Esophagus squamous epithelium (tissue), 5 donors: Measurements from ENCODE around the gene LRRC41. TPM values are rescaled to one million over a fixed set of nuclear protein-coding genes. Genes with fewer than 3 reads are reported as not detected.
"Not testable (repeated sequence)": the region's sequence is repeated elsewhere in the genome, so short reads cannot be mapped to it uniquely, and the experiment has no call there.

Experiments
- DNase-seq: peaks from one replicate; lab custom pipeline; 2025; lab: John Stamatoyannopoulos, UW
- H3K27ac ChIP-seq, 4 donors: fragments of 200-600 bp; sonication (generic); one replicate each; pipeline ENCODE4 v1.5.1; 2016 to 2019; ENCODE audit warnings: mild to moderate bottlenecking in 1 of 4
- H3K27me3 ChIP-seq, 4 donors: fragments of 200-600 bp; sonication (generic); 1 replicate in 3 of 4; 2 replicates in 1 of 4; pipeline versions ENCODE4 v1.5.1 to v1.6.0; 2017 to 2021; ENCODE audit warnings: antibody characterized with exemption in 1 of 4
- H3K36me3 ChIP-seq, 3 donors: fragments of 200-600 bp; sonication (generic); one replicate each; pipeline ENCODE4 v1.5.1; 2016 to 2019
- H3K4me1 ChIP-seq, 3 donors: fragments of 200-600 bp; sonication (generic); one replicate each; pipeline ENCODE4 v1.5.1; 2017 to 2019
- H3K4me3 ChIP-seq, 4 donors: fragments of 200-600 bp; sonication (generic); 1 replicate in 3 of 4; 2 replicates in 1 of 4; pipeline ENCODE4 v1.5.1; 2016 to 2019; ENCODE audit warnings: mild to moderate bottlenecking in 2 of 4, moderate library complexity in 1 of 4
- H3K9me3 ChIP-seq, 3 donors: fragments of 200-600 bp; sonication (generic); one replicate each; pipeline ENCODE4 v1.5.1; 2016 to 2019
- CTCF ChIP-seq, 6 experiments: fragments of 450-650 bp in 4 of 6; fragments of 200-600 bp in 2 of 6; sonication (generic) in 2 of 6; IDR thresholded peaks; one replicate each; pipeline ENCODE4 v1.5.1; 2016 to 2019; ENCODE audit warnings: antibody characterized with exemption in 6 of 6, mild to moderate bottlenecking in 4 of 6, moderate library complexity in 4 of 6
- POLR2A ChIP-seq, 4 donors: fragments of 450-650 bp; IDR thresholded peaks; one replicate each; pipeline ENCODE4 v1.6.1; 2017; ENCODE audit warnings: antibody characterized with exemption in 4 of 4, mild to moderate bottlenecking in 4 of 4, moderate library complexity in 3 of 4
- WGBS, 2 donors: methylation state at CpG; one replicate each; pipeline ENCODE4 v1.1.5; 2018; 5-methylcytosine and 5-hydroxymethylcytosine counted together
- intact Hi-C: fragments of 100-400 bp; cut with DNase I; formaldehyde crosslinking; loops from one replicate; pipeline ENCODE4 v1.15.0; 2022
- total RNA-seq, 4 donors: library from RNA; depleted of rRNA; stranded (reverse); fragments of >200 nt; gene quantifications; one replicate each; pipeline ENCODE4 v1.1.0, GENCODE V29; 2016
- donor health status: DM: yes; HTN: yes; CAD: no.

LRRC41 gene
- total RNA-seq, 4 donors from 2014 or later = 44.1 to 66.4 (median 57.6) TPM

GRCh38 chr1:46242918-46243317 is 60.5 kb downstream of the LRRC41 start:
- Histone ChIP-seq H3K4me1 (peaks cover 3 to 21% (median 3%) of the 10 kb centered on the region in 3 donors), H3K4me3 (no peak overlapping the region), H3K27me3 (no peaks in the 10 kb centered on the region), H3K9me3 (peaks cover 0 to under 1% (median 0%) of the 10 kb centered on the region in 3 donors), H3K27ac (no peak overlapping the region), H3K36me3 (no peaks in the 10 kb centered on the region)
- 36 to 81% methylated on average over 1 of the region's 1 CpG for WGBS, 2 donors
- no peak for TF ChIP-seq CTCF (IDR thresholded peaks at IDR 0.05)
- TF ChIP-seq POLR2A (IDR thresholded peaks at IDR 0.05) = no peak
- intact Hi-C loops = no loop called here
- DNase-seq = no peak

- H3K4me3 ChIP-seq, H3K36me3 ChIP-seq, H3K27me3 ChIP-seq, DNase-seq, intact Hi-C loops, H3K27ac ChIP-seq: not testable (repeated sequence)
- WGBS, 2 donors = no CpG with 5 or more reads among the region's 38 CpGs
- H3K4me1 ChIP-seq = peaks cover 0 to 14% (median 0%) of the 10 kb centered on the region in 3 donors
- peaks cover 0 to 12% (median 9%) of the 10 kb centered on the region in 3 donors for H3K9me3 ChIP-seq
Observed at GRCh38 chr1:46241733-46242132, 61.7 kb downstream of the LRRC41 start.

- H3K27me3 ChIP-seq, H3K36me3 ChIP-seq, H3K4me3 ChIP-seq, intact Hi-C loops, H3K27ac ChIP-seq, DNase-seq, H3K4me1 ChIP-seq: not testable (repeated sequence)
- WGBS, 2 donors = 56% methylated on average over 1 of the region's 1 CpG; no CpG with 5 or more reads in 1 of the 2 donors
- peaks cover 0 to 15% (median 11%) of the 10 kb centered on the region in 3 donors for H3K9me3 ChIP-seq
Observed at GRCh38 chr1:46238865-46239264, 64.6 kb downstream of the LRRC41 start.

- no peaks in the 10 kb centered on the region for H3K4me1 ChIP-seq
- WGBS, 2 donors = 90 to 91% methylated on average over 4 of the region's 4 CpGs
- H3K9me3 ChIP-seq = peaks cover 0 to 15% (median 11%) of the 10 kb centered on the region in 3 donors
- TF ChIP-seq POLR2A (IDR thresholded peaks at IDR 0.05) (no peak), CTCF (IDR thresholded peaks at IDR 0.05) (no peak)
- no peaks in the 10 kb centered on the region for H3K36me3 ChIP-seq
- H3K27ac ChIP-seq = no peak overlapping the region
- H3K27me3 ChIP-seq = no peaks in the 10 kb centered on the region
- no peak for DNase-seq
- intact Hi-C loops = no loop called here
- no peak overlapping the region for H3K4me3 ChIP-seq
Observed at GRCh38 chr1:46236882-46237281, 66.5 kb downstream of the LRRC41 start.

GRCh38 chr1:46231231-46231630 is 72.2 kb downstream of the LRRC41 start:
- H3K9me3 ChIP-seq, H3K4me1 ChIP-seq, intact Hi-C loops, H3K27me3 ChIP-seq, H3K36me3 ChIP-seq, DNase-seq, H3K4me3 ChIP-seq, H3K27ac ChIP-seq: not testable (repeated sequence)
- WGBS, 2 donors = 88 to 92% methylated on average over 3 of the region's 3 CpGs

Other genes with a start within 250 kb of the LRRC41 start
- gene PIK3R3, start 171.0 kb downstream of the LRRC41 start, total RNA-seq = 1 to 10 TPM; 3.0 to 7.6 (median 6.2) TPM
- 10 to 100 TPM in 1 of 4 donors, 1 to 10 TPM in 3; 1.4 to 10.7 (median 5.0) TPM for gene TSPAN1, start 128.5 kb downstream of the LRRC41 start, total RNA-seq
- gene P3R3URF, start 127.1 kb downstream of the LRRC41 start, total RNA-seq = not detected
- 10 to 100 TPM; 23.9 to 36.7 (median 28.1) TPM for gene POMGNT1, start 105.2 kb downstream of the LRRC41 start, total RNA-seq
- 1 to 10 TPM; 1.7 to 4.6 (median 3.1) TPM for gene LURAP1, start 100.3 kb downstream of the LRRC41 start, total RNA-seq
- 1 to 10 TPM; 1.9 to 7.8 (median 6.8) TPM for gene RAD54L, start 55.9 kb downstream of the LRRC41 start, total RNA-seq
- 100 to 1,000 TPM; 329 to 618 (median 564) TPM for gene UQCRH, start 82 bp upstream of the LRRC41 start, total RNA-seq
- gene NSUN4, start 37.2 kb upstream of the LRRC41 start, total RNA-seq = 10 to 100 TPM; 10.1 to 22.1 (median 16.2) TPM
- 10 to 100 TPM; 12.3 to 29.6 (median 16.7) TPM for gene FAAH, start 90.7 kb upstream of the LRRC41 start, total RNA-seq
- not detected for gene DMBX1, start 186.2 kb upstream of the LRRC41 start, total RNA-seq
- gene KNCN, start 248.0 kb upstream of the LRRC41 start, total RNA-seq = not detected